Thyroid gland (tissue), 4 donors: ENCODE data around the gene TSPAN15.

Experiments
- POLR2A ChIP-seq, 2 donors: fragments of 450-650 bp; IDR thresholded peaks; one replicate each; pipeline ENCODE4 v1.6.1; 2017; ENCODE audit warnings: antibody characterized with exemption in 2 of 2, mild to moderate bottlenecking in 2 of 2, moderate library complexity in 1 of 2
- TF ChIP-seq, protein P1 (sequence below), 6 experiments: fragments of 200-600 bp in 3 of 6; fragments of 450-650 bp in 3 of 6; sonication (generic) in 3 of 6; IDR thresholded peaks; one replicate each; pipeline ENCODE4 v1.5.1; 2016 to 2019; ENCODE audit warnings: antibody characterized with exemption in 6 of 6, mild to moderate bottlenecking in 2 of 6, inconsistent platforms in 1 of 6, moderate library complexity in 1 of 6

DNA sequence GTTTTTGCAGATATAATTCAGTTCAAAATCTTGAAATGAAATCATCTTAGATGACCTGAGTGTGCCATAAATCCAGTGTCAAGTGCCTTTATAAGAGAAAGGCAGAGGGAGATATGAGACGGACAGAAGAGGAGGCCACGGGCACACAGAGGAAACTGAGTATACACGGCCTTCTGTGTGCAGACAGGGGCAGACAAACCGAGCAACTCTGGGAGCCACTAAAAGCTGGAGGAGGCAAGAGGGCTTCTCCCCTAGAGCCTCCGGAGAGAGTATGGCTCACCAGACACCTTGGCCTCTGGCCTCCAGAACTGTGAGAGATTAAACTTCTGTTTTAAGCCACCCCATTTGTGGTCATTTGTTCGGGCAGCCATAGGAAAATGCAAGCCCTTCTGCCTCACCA, 12.6 kb downstream of the TSPAN15 start:
- TF ChIP-seq, protein P1, sequence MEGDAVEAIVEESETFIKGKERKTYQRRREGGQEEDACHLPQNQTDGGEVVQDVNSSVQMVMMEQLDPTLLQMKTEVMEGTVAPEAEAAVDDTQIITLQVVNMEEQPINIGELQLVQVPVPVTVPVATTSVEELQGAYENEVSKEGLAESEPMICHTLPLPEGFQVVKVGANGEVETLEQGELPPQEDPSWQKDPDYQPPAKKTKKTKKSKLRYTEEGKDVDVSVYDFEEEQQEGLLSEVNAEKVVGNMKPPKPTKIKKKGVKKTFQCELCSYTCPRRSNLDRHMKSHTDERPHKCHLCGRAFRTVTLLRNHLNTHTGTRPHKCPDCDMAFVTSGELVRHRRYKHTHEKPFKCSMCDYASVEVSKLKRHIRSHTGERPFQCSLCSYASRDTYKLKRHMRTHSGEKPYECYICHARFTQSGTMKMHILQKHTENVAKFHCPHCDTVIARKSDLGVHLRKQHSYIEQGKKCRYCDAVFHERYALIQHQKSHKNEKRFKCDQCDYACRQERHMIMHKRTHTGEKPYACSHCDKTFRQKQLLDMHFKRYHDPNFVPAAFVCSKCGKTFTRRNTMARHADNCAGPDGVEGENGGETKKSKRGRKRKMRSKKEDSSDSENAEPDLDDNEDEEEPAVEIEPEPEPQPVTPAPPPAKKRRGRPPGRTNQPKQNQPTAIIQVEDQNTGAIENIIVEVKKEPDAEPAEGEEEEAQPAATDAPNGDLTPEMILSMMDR (IDR thresholded peaks at IDR 0.05), result no peak
- no peak for TF ChIP-seq POLR2A (IDR thresholded peaks at IDR 0.05)
